Neuronal stem cell (in vitro differentiated cells): ENCODE results near the gene PHKA2.

Experiments
- DNase-seq: peaks from one replicate; pipeline ENCODE4 v3.0.0-alpha.2; 2013; ENCODE audit warnings: low spot score
- H2AFZ ChIP-seq: one replicate; pipeline ENCODE4 v1.6.1; 2013; ENCODE audit warnings: mild to moderate bottlenecking, low read length, inconsistent platforms
- H2AK5ac ChIP-seq: 2 replicates; pipeline ENCODE4 v1.6.1; 2013; ENCODE audit warnings: low read depth, mild to moderate bottlenecking, inconsistent platforms, low read length, moderate library complexity, mixed read lengths
- H2BK120ac ChIP-seq: 2 replicates; pipeline ENCODE4 v1.6.1; 2013; ENCODE audit warnings: low read depth, mild to moderate bottlenecking, inconsistent platforms, low read length, moderate library complexity, mixed read lengths
- H2BK12ac ChIP-seq: one replicate; pipeline ENCODE4 v1.6.1; 2013; ENCODE audit warnings: low read length, inconsistent platforms
- H2BK15ac ChIP-seq: 2 replicates; pipeline ENCODE4 v1.6.1; 2013; ENCODE audit warnings: mild to moderate bottlenecking, low read length, inconsistent platforms, mixed read lengths
- H2BK5ac ChIP-seq: one replicate; pipeline ENCODE4 v1.6.1; 2013; ENCODE audit warnings: inconsistent platforms, mild to moderate bottlenecking, low read length, moderate library complexity
- H3K14ac ChIP-seq: one replicate; pipeline ENCODE4 v1.6.1; 2013; ENCODE audit warnings: low read length, inconsistent platforms
- H3K18ac ChIP-seq: 2 replicates; pipeline ENCODE4 v1.6.1; 2013; ENCODE audit warnings: low read length, inconsistent platforms
- H3K23ac ChIP-seq: 2 replicates; pipeline ENCODE4 v1.6.1; 2013; ENCODE audit warnings: low read depth, mild to moderate bottlenecking, mixed read lengths, low read length, inconsistent platforms; ENCODE audit not compliant: poor library complexity
- H3K27ac ChIP-seq: replicated peaks from 3 replicates; pipeline ENCODE4 v1.5.1; 2013; ENCODE audit warnings: low read length, inconsistent platforms
- H3K27me3 ChIP-seq, 3 experiments: 2 replicates each; pipeline ENCODE4 v1.6.1; 2013; ENCODE audit warnings: low read length in 3 of 3, mild to moderate bottlenecking in 2 of 3, inconsistent platforms in 1 of 3, low read depth in 1 of 3, mixed read lengths in 1 of 3, moderate library complexity in 1 of 3; ENCODE audit not compliant: control insufficient read depth in 3 of 3, insufficient read depth in 3 of 3
- H3K36me3 ChIP-seq, 2 donors: replicated peaks in 1 of 2; 2 replicates each; pipeline ENCODE4 v1.6.1; 2013; ENCODE audit warnings: low read length in 2 of 2; ENCODE audit not compliant: control insufficient read depth in 2 of 2, insufficient read depth in 2 of 2
- H3K4ac ChIP-seq: 2 replicates; pipeline ENCODE4 v1.6.1; 2013; ENCODE audit warnings: inconsistent platforms, mild to moderate bottlenecking, low read length, moderate library complexity
- H3K4me1 ChIP-seq, 2 donors: 1 replicate in 1 of 2; 2 replicates in 1 of 2; pipeline ENCODE4 v1.6.1; 2013; ENCODE audit warnings: low read length in 2 of 2, low read depth in 1 of 2; ENCODE audit not compliant: control insufficient read depth in 2 of 2, insufficient read depth in 1 of 2
- H3K4me2 ChIP-seq: one replicate; pipeline ENCODE4 v1.6.1; 2013; ENCODE audit warnings: mild to moderate bottlenecking, low read length, inconsistent platforms; ENCODE audit not compliant: insufficient read depth, poor library complexity, severe bottlenecking
- H3K4me3 ChIP-seq, 2 donors: 2 replicates each; pipeline ENCODE4 v1.5.1; 2013; ENCODE audit warnings: low read length in 2 of 2, mild to moderate bottlenecking in 2 of 2, inconsistent platforms in 1 of 2, moderate library complexity in 1 of 2
- H3K79me1 ChIP-seq: one replicate; pipeline ENCODE4 v1.6.1; 2013; ENCODE audit warnings: low read depth, mild to moderate bottlenecking, inconsistent platforms, low read length, moderate library complexity
- H3K9ac ChIP-seq: one replicate; pipeline ENCODE4 v1.6.1; 2013; ENCODE audit warnings: mild to moderate bottlenecking, low read depth, low read length, inconsistent platforms; ENCODE audit not compliant: poor library complexity
- H3K9me3 ChIP-seq, 2 donors: replicated peaks in 1 of 2; 2 replicates each; pipeline versions ENCODE3 to v1.6.1; 2013; ENCODE audit warnings: low read length in 2 of 2, mild to moderate bottlenecking in 2 of 2, inconsistent platforms in 1 of 2, low read depth in 1 of 2, mixed read lengths in 1 of 2, moderate library complexity in 1 of 2; ENCODE audit not compliant: control insufficient read depth in 2 of 2, insufficient read depth in 1 of 2
- H4K8ac ChIP-seq: one replicate; pipeline ENCODE4 v1.6.1; 2013; ENCODE audit warnings: low read depth, mild to moderate bottlenecking, inconsistent platforms, low read length, moderate library complexity
- H4K91ac ChIP-seq: one replicate; pipeline ENCODE4 v1.6.1; 2013; ENCODE audit warnings: low read length, low read depth, mild to moderate bottlenecking, inconsistent platforms; ENCODE audit not compliant: poor library complexity
- WGBS, 2 donors: extraction: QIAGEN DNeasy Blood & Tissue Kit; methylation state at CpG; one replicate each; pipeline ENCODE4 v1.1.7; 2013; ENCODE audit warnings: missing lambda C conversion rate in 2 of 2, mixed read lengths in 1 of 2; ENCODE audit not compliant: insufficient read length in 2 of 2, insufficient replicate concordance in 1 of 2; ENCODE audit errors: extremely low coverage in 2 of 2; 5-methylcytosine and 5-hydroxymethylcytosine counted together

Gene PHKA2

DNA sequence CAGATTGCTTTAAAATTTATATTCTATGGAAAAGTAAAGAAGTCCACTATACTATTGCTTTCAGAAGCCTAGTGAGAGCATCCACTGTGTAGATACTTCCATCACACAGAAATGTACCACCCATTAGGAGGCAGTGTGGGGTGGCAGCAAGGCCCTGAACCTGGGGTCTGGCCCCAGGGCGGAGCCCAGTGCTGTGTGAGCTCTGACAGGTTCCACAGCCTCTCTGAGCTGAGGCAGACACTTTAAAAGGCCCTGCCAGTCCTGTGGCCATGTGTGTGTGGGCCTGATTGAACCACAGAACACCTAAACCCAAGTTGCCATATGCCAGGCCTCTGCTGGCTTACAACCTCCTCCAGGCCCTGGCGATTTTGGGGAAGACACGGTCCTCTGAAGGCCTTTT is 49.2 kb downstream of the PHKA2 start:
- Histone ChIP-seq H2AFZ (no peak overlapping the region), H3K4me3 (no peak overlapping the region), H3K9me3 (no peaks in the 10 kb centered on the region), H4K8ac (no peak overlapping the region), H2BK5ac (no peak overlapping the region), H3K14ac (no peak overlapping the region), H3K4ac (no peak overlapping the region), H4K91ac (no peak overlapping the region), H3K27me3 (no peaks in the 10 kb centered on the region), H2BK15ac (no peak overlapping the region), H3K23ac (no peak overlapping the region), H3K18ac (no peak overlapping the region), H3K79me1 (no peaks in the 10 kb centered on the region), H2BK120ac (no peak overlapping the region), H3K4me2 (no peak overlapping the region), H3K36me3 (peaks cover 0 to 26% of the 10 kb centered on the region in 2 donors), H3K9ac (no peak overlapping the region), H3K27ac (no peak overlapping the region), H2BK12ac (no peak overlapping the region), H2AK5ac (no peak overlapping the region), H3K4me1 (peaks cover 5 to 8% of the 10 kb centered on the region in 2 donors)
- no peak for DNase-seq
- no CpG with 5 or more reads among the region's 3 CpGs for WGBS, 2 donors

DNA sequence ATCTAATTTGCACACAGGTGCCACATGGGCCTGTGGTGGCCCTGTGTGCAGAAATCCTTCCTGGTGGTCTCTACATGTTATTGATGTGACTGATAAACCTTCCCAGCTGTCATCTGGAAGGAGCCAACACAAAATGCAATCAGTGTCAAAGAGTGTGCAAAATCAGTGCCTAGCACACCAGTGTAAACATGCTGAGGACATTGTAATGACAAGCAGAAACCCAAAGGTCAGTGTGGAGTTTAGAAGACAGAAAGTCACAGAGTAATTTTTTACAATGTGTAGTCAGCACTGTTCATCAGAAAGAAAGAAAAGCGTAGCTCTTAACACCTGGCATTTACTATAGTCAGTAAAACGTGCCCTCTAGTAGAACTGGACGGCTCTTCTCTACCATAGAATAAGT is 50.3 kb downstream of the PHKA2 start:
- peaks cover 0 to 26% of the 10 kb centered on the region in 2 donors for H3K36me3 ChIP-seq
- no peak overlapping the region for H2BK120ac ChIP-seq
- no peak overlapping the region for H3K27ac ChIP-seq
- no peak overlapping the region for H4K8ac ChIP-seq
- no peak overlapping the region for H3K18ac ChIP-seq
- no peak overlapping the region for H3K4ac ChIP-seq
- H2BK15ac ChIP-seq = no peak overlapping the region
- H3K27me3 ChIP-seq = no peaks in the 10 kb centered on the region
- H2BK5ac ChIP-seq = no peak overlapping the region
- no CpG with 5 or more reads among the region's 3 CpGs for WGBS, 2 donors
- H3K4me3 ChIP-seq = no peak overlapping the region
- no peak overlapping the region for H3K14ac ChIP-seq
- no peak overlapping the region for H2BK12ac ChIP-seq
- H3K9me3 ChIP-seq = no peaks in the 10 kb centered on the region
- no peak overlapping the region for H3K9ac ChIP-seq
- no peak overlapping the region for H3K23ac ChIP-seq
- no peak overlapping the region for H2AK5ac ChIP-seq
- no peak overlapping the region for H3K4me2 ChIP-seq
- H3K79me1 ChIP-seq = no peaks in the 10 kb centered on the region
- no peak overlapping the region for H2AFZ ChIP-seq
- no peak overlapping the region for H4K91ac ChIP-seq
- H3K4me1 ChIP-seq = peaks cover 5 to 8% of the 10 kb centered on the region in 2 donors
- no peak for DNase-seq

DNA sequence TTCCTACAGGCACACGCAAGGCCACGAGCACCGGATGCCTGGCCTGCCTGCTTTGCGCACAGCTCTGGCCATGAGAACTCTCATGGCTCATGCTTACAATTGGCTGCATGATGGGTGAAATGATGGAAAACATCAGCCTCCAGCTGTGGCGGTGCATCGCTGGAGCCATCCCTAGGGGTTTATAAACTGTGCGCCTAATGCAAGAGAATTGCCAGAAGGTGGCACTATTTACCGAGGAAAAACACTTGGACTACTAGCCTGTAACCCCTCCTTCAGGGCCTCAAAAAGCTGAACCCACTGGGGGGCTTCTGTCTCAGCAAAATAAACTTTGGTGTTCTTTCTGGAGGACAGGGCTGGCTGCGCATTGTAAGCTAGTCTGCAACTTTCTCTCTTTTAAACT is 51.9 kb downstream of the PHKA2 start:
- no peak overlapping the region for H2BK5ac ChIP-seq
- no peak overlapping the region for H3K27ac ChIP-seq
- no peaks in the 10 kb centered on the region for H3K27me3 ChIP-seq
- no CpG with 5 or more reads among the region's 9 CpGs for WGBS, 2 donors
- no peak overlapping the region for H2BK120ac ChIP-seq
- no peak overlapping the region for H3K14ac ChIP-seq
- no peak overlapping the region for H3K23ac ChIP-seq
- no peak overlapping the region for H2AK5ac ChIP-seq
- no peak overlapping the region for H2BK12ac ChIP-seq
- H3K9me3 ChIP-seq = no peaks in the 10 kb centered on the region
- H3K9ac ChIP-seq = no peak overlapping the region
- H3K18ac ChIP-seq = no peak overlapping the region
- no peak overlapping the region for H4K8ac ChIP-seq
- peak; percentile 14 for DNase-seq
- H2AFZ ChIP-seq = no peak overlapping the region
- no peak overlapping the region for H4K91ac ChIP-seq
- H3K4me1 ChIP-seq = no peaks in the 10 kb centered on the region
- H3K4me2 ChIP-seq = no peak overlapping the region
- H3K79me1 ChIP-seq = no peaks in the 10 kb centered on the region
- no peak overlapping the region for H3K4ac ChIP-seq
- H3K36me3 ChIP-seq = peaks cover 2 to 23% of the 10 kb centered on the region in 2 donors
- no peak overlapping the region for H2BK15ac ChIP-seq
- H3K4me3 ChIP-seq = peak overlapping the region in 1 of 2 donors; percentile 34

DNA sequence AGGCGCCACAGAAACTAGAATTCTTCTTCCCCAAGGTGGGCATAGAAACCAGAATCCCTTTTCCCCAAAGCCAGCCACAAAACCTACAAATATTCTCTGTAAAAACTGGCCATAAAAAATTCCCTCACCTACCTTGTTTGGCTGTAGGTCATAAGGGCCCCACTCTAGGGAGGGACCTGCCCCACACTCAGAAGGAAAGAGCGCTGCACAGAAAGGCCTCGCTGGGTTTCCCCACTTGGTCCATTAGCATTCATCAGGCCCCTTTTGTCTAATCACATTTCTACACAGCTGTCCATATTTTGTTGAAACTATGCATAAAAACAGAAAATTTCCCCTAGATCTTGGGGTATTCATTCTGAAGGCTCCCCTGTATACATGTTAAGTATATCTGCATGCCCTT is 54.1 kb downstream of the PHKA2 start:
- H3K18ac ChIP-seq = no peak overlapping the region
- H2BK5ac ChIP-seq = no peak overlapping the region
- H4K8ac ChIP-seq = no peak overlapping the region
- H3K4ac ChIP-seq = no peak overlapping the region
- no peak overlapping the region for H3K27ac ChIP-seq
- no peak overlapping the region for H2BK12ac ChIP-seq
- no peaks in the 10 kb centered on the region for H3K27me3 ChIP-seq
- no peak overlapping the region for H2AK5ac ChIP-seq
- WGBS, 2 donors = no CpG with 5 or more reads among the region's 3 CpGs
- H2BK15ac ChIP-seq = no peak overlapping the region
- H3K9me3 ChIP-seq = no peaks in the 10 kb centered on the region
- no peak overlapping the region for H3K4me2 ChIP-seq
- H3K9ac ChIP-seq = no peak overlapping the region
- H3K79me1 ChIP-seq = no peaks in the 10 kb centered on the region
- H3K23ac ChIP-seq = no peak overlapping the region
- H3K14ac ChIP-seq = no peak overlapping the region
- no peak overlapping the region for H2BK120ac ChIP-seq
- H3K4me3 ChIP-seq = no peak overlapping the region
- DNase-seq = no peak
- no peak overlapping the region for H4K91ac ChIP-seq
- no peak overlapping the region for H2AFZ ChIP-seq
- H3K36me3 ChIP-seq = peaks cover 7 to 29% of the 10 kb centered on the region in 2 donors
- no peaks in the 10 kb centered on the region for H3K4me1 ChIP-seq
